Activated naive CD4-positive, alpha-beta T cell treated with anti-CD3 and anti-CD28 coated beads, Interleukin-2, amount 50 U/mL, for 24 hours (primary cell): ENCODE data around the gene CLEC16A.
"Not testable (repeated sequence)": the region's sequence is repeated elsewhere in the genome, so short reads cannot be mapped to it uniquely, and the experiment has no call there.

Experiments
- H3K27ac Mint-ChIP-seq: one replicate; pipeline ENCODE4 v1.8.0; 2021; ENCODE audit warnings: mild to moderate bottlenecking, mixed read lengths
- H3K27me3 Mint-ChIP-seq: one replicate; pipeline ENCODE4 v1.8.0; 2021; ENCODE audit warnings: mixed read lengths
- H3K36me3 Mint-ChIP-seq: one replicate; pipeline ENCODE4 v1.8.0; 2021; ENCODE audit warnings: mixed read lengths
- H3K4me1 Mint-ChIP-seq: one replicate; pipeline ENCODE4 v1.8.0; 2021; ENCODE audit warnings: mixed read lengths
- H3K4me3 Mint-ChIP-seq: one replicate; pipeline ENCODE4 v1.8.0; 2021; ENCODE audit warnings: mild to moderate bottlenecking, mixed read lengths
- H3K9me3 Mint-ChIP-seq: one replicate; pipeline ENCODE4 v1.8.0; 2021; ENCODE audit warnings: mixed read lengths

CLEC16A gene

DNA sequence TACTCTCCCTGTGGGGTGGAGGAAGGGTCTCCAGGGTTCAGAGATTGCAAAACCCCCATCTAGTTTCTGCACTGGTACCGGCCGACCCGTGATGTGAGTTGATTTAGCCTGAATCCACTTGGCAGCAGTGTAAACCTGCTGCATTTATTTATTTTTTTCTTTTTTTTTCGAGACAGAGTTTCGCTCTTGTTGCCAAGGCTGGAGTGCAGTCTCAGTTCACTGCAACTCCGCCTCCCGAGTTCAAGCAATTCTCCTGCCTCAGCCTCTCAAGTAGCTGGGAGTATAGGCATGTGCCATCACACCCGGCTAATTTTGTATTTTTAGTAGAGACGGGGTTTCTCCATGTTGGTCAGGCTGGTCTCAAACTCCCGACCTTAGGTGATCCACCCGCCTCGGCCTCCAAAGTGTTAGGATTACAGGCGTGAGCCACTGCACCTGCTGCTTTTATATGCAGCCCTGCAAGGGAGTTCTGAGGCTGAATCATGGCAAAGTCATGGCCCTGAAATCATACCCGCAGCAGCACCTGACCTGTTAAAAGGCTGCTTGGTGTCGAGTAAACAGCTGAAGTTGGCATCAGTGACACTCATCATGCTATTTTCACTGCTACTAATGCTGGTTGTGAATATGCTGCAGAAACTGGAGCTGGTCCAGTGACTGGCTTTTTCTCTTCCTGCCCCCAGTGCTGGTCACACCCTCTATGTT is 23.5 kb upstream of the CLEC16A start:
- H3K27ac Mint-ChIP-seq: no peak overlapping the region
- no peak overlapping the region for H3K4me3 Mint-ChIP-seq
- H3K36me3 Mint-ChIP-seq: peaks cover 6% of the 10 kb centered on the region
- peaks cover 11% of the 10 kb centered on the region for H3K4me1 Mint-ChIP-seq
- H3K9me3 Mint-ChIP-seq: no peaks in the 10 kb centered on the region
- no peaks in the 10 kb centered on the region for H3K27me3 Mint-ChIP-seq

DNA sequence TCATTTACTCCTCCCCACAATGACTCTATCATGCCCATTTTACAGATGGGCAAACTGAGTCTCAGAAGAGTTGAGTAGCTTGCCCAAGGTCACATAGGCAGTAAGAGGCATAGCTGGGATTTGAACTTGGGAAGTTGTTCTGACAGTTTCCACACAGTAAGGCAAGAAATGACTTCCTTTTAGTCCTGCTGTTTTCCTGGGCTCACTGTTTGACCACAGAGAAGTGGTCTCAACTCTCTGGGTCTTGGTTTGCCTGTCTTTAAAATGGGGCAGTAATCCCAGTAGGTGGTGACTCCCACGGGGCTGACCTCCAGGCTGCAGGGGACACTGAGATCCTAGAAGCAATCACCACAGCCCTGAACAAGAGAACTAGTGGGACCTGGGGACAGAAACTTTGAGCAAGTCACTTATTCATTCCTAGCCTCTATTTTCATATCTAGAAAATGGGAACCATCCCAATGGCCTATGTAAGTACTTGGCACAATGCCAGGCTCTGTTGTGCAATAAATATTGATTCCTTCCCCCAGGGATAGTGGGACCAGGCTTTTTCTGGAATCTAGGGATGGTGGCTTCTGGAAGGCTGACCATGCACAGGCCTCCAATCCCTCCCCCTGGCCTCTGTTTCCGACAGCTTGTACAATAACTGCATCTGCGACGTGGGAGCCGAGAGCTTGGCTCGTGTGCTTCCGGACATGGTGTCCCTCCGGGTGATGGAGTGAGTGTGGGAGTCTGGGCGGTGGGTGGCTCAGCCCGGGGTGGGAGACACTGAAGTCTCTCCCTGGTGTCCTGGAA is 22.6 kb upstream of the CLEC16A start:
- Mint-ChIP-seq H3K4me1 (peaks cover 6% of the 10 kb centered on the region), H3K27ac (no peak overlapping the region), H3K4me3 (no peak overlapping the region), H3K9me3 (no peaks in the 10 kb centered on the region), H3K27me3 (no peaks in the 10 kb centered on the region), H3K36me3 (peaks cover 6% of the 10 kb centered on the region)

DNA sequence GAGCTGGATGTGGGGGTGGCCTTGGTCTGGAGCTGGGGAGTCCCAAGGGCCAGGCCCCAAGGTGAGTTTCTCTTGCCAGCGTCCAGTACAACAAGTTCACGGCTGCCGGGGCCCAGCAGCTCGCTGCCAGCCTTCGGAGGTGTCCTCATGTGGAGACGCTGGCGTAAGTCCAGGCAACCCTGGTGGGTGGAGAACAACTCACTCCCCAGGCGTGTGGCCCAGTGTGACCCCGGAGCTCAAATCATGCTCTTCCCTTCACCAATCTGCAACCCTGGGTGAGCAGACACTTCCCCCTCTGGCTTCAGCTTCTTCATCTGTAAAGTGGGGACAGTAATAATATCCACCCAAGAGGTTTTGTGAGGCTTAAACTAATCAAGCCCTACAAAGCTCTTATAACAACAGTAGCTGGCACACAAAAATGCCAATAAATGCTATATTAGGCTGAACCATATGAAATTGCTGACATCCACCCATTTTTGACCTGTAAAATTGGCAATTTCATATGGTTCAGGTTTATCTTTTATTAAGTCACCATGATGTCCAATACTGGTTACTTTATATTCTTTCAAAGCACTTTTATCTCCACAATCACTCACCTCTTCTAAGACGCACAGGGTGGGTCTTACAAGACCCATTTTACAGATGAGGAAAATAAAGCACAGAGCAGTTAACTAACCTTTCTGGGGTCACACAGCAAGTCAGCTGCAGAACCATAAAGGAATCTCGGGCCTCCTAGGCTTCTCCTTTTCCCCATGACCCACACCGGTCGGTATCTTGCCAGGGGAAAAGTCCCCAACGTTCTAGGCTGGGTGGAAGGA is 21.8 kb upstream of the CLEC16A start:
- Mint-ChIP-seq H3K27me3 (no peaks in the 10 kb centered on the region), H3K27ac (no peak overlapping the region), H3K4me1 (peaks cover 5% of the 10 kb centered on the region), H3K36me3 (peaks cover 6% of the 10 kb centered on the region), H3K9me3 (no peaks in the 10 kb centered on the region), H3K4me3 (no peak overlapping the region)

DNA sequence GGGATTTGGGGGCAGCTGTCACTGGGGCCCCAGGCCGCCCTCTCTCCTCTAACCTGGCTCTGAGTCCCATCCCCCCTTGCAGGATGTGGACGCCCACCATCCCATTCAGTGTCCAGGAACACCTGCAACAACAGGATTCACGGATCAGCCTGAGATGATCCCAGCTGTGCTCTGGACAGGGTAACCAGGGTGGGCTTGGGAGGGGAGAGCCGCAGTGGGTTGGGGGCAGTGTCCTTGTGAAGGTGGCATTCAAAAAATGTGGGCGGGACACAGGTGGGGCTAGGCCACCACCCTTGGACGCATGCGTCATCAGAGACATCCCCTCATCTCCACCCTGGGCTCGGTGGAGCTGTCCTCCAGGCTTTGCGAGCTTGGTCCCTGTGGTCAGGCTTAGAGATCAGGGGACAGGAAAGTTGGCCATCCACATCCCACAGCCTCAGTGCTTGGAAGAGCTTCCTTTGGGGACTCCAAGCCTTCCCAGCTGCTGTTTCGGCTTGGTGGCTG is 21.2 kb upstream of the CLEC16A start:
- H3K27me3 Mint-ChIP-seq: no peaks in the 10 kb centered on the region
- H3K36me3 Mint-ChIP-seq: peaks cover 10% of the 10 kb centered on the region
- no peak overlapping the region for H3K27ac Mint-ChIP-seq
- no peaks in the 10 kb centered on the region for H3K9me3 Mint-ChIP-seq
- no peak overlapping the region for H3K4me3 Mint-ChIP-seq
- peaks cover 5% of the 10 kb centered on the region for H3K4me1 Mint-ChIP-seq

DNA sequence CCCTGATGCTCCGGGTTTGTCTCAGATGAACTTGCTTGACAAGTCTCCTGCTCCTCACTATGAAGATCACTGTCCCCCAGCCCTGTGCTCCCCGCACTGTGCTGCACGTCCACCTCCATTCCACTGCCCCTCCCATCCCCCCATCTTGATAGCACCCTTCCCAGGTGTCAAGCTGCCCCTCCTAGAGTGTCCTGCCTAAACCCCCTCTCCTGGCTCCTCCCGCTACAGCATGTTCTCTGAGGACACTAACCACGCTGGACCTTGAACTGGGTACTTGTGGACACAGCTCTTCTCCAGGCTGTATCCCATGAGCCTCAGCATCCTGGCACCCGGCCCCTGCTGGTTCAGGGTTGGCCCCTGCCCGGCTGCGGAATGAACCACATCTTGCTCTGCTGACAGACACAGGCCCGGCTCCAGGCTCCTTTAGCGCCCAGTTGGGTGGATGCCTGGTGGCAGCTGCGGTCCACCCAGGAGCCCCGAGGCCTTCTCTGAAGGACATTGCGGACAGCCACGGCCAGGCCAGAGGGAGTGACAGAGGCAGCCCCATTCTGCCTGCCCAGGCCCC is 20.6 kb upstream of the CLEC16A start:
- Mint-ChIP-seq H3K36me3 (peaks cover 10% of the 10 kb centered on the region), H3K4me3 (no peak overlapping the region), H3K9me3 (no peaks in the 10 kb centered on the region), H3K4me1 (peaks cover 2% of the 10 kb centered on the region), H3K27ac (no peak overlapping the region), H3K27me3 (no peaks in the 10 kb centered on the region)

DNA sequence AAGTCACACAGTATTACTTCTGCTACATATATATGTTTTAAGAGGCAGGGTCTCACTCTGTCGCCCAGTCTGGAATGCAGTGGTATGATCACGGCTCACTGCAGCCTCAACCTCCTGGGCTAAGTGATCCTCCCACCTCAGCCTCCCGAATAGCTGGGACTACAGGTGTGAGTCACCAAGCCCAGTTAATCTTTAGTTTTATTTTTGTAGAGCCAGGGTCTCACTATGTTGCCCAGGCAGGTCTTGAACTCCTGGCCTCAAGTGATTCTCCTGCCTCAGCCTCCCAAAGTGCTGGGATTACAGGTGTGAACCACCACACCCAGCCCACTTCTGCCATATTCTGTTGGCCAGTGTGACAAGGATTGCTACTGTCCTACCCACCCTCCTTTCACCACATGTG is 19.1 kb upstream of the CLEC16A start:
- H3K36me3 Mint-ChIP-seq: peaks cover 10% of the 10 kb centered on the region
- H3K9me3 Mint-ChIP-seq, H3K27ac Mint-ChIP-seq, H3K4me3 Mint-ChIP-seq, H3K4me1 Mint-ChIP-seq, H3K27me3 Mint-ChIP-seq: not testable (repeated sequence)

DNA sequence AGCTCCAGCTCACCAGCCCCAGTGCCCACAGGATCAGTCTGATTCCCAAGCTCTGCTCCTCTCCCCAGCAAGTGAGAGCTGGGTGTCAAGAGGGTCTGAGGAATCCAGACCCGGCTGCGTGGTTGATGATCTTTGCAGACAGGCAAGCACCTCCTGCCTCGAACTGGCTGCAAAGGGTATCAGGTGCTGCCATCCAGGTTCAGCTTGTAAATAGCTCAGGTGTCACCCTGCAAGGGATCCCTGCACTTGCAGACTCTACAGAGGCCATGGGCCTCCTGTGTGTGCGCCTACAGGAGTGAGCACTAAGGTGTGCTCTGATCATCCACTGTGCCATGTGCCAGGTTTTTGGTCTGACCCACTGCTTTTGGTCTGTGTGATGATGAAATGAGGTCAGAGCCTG is 18.3 kb upstream of the CLEC16A start:
- Mint-ChIP-seq H3K27me3 (no peaks in the 10 kb centered on the region), H3K4me3 (no peak overlapping the region), H3K27ac (no peak overlapping the region), H3K4me1 (no peaks in the 10 kb centered on the region), H3K9me3 (no peaks in the 10 kb centered on the region), H3K36me3 (peaks cover 10% of the 10 kb centered on the region)

DNA sequence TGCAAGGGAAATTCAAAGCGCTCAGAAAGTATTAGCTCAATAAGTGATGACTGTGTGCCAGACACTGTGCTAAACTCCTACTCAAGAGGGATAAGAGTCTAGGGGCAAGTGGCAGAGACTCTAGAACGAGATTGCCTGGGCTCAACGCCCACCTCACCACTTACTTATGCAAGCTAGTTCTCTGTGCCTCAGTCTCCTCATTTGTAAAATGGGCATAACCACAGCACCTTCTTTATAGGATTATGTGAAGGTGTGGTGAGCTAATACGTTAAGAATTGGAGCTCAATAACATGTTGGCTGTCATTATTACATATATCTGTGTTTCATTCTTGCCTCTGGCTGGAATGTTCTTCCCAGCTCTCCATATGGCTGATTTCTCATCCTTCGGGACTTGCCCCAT is 17.5 kb upstream of the CLEC16A start:
- Mint-ChIP-seq H3K4me3 (no peak overlapping the region), H3K27ac (no peak overlapping the region), H3K36me3 (peaks cover 11% of the 10 kb centered on the region), H3K4me1 (no peaks in the 10 kb centered on the region), H3K9me3 (no peaks in the 10 kb centered on the region), H3K27me3 (no peaks in the 10 kb centered on the region)

DNA sequence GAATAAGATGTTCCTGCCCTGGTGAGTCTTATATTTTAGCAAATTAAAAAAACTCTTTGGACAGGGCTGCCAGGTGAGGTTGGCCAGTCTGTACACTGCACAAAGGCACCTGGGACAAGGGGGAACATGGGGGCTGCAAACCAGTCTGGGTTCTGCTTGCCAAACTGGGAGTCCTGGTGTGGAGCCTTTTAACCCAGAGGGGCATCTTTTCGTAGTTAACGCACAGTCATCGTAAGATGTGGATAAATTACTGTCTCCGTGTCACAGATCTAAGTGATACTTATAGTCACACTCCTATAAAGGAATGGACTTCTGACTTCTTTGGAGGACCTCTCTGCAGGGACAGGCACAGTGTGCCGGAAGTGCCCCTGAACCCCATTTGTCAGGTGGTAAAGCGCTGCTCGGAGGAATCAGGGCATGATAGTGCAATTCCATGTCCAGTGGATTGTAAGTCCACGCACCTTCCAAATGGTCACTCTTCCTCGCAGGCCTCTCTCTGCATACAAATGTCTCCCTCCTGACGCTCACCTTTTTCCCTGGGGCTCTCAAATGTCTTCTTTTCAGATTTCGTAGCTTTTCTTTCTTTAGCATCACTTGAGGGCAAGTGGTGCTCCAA is 16.8 kb upstream of the CLEC16A start:
- Mint-ChIP-seq H3K4me1 (no peaks in the 10 kb centered on the region), H3K4me3 (no peak overlapping the region), H3K27me3 (no peaks in the 10 kb centered on the region), H3K27ac (no peak overlapping the region), H3K36me3 (peaks cover 11% of the 10 kb centered on the region), H3K9me3 (no peaks in the 10 kb centered on the region)

DNA sequence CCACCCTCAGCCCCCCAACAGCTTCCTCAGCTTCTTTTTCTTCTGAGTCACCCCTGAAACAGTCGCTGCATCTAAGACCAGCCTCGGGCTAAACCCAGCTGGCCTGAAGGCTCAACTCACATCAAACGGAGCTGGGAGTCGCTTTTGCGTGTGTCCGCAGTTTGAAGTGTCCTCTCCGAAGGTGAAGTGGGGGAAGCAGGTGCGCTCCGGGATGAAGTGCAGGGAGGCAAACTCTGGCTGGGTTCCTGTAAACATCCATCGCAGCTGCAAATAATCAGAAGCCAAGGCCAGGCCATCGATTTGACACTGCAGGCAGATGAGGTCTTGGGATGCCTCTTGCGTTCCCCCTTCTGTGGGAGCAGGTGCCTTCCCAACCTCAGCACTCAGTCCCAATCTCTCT is 15.3 kb upstream of the CLEC16A start:
- H3K36me3 Mint-ChIP-seq: peaks cover 11% of the 10 kb centered on the region
- H3K9me3 Mint-ChIP-seq, H3K4me1 Mint-ChIP-seq, H3K4me3 Mint-ChIP-seq, H3K27me3 Mint-ChIP-seq, H3K27ac Mint-ChIP-seq: not testable (repeated sequence)

DNA sequence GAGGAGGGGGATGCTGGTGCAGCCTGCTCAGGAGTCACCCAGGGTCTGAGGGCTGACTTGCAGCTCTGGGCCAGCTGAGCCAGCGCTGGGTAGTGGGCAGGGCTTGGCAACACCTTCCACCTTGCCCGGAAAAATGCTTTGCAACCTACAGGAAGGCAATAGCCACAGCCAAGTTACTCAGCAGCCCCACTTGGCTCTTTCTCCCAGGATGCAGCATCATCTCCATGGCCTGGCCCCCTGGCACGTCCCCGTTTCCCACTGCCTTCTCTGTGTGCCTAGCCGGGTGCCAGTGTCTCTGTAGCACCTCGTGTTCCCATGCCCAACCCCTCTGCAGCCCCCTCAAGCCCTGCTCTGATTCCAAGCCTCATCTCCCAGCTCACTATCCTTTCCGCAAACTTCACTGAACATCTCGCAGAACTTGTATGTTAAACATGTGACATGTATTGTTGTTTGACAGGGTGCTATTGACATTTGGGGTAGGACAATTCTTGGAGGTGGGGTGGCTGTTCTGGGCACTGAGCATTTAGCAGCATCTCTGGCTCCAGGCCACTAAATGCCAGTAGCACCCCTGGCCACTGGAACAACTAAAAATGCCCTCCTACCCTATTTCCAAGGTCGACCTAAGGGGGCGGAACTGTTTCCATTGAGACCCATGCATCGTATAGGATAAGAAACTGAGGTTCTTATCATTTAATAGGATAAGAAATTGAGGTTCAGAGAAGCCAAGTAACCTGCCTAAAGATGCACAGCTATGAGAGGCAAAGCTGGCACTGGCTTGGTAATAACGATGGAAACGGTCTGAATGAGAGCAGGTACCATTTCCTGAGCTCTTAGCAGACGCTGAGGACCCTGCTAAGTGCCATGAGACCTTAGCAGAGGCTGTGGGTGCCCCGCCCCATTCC is 14.3 kb upstream of the CLEC16A start:
- peaks cover 16% of the 10 kb centered on the region for H3K4me1 Mint-ChIP-seq
- no peaks in the 10 kb centered on the region for H3K27me3 Mint-ChIP-seq
- peaks cover 10% of the 10 kb centered on the region for H3K36me3 Mint-ChIP-seq
- H3K4me3 Mint-ChIP-seq: no peak overlapping the region
- H3K27ac Mint-ChIP-seq: no peak overlapping the region
- H3K9me3 Mint-ChIP-seq: no peaks in the 10 kb centered on the region

DNA sequence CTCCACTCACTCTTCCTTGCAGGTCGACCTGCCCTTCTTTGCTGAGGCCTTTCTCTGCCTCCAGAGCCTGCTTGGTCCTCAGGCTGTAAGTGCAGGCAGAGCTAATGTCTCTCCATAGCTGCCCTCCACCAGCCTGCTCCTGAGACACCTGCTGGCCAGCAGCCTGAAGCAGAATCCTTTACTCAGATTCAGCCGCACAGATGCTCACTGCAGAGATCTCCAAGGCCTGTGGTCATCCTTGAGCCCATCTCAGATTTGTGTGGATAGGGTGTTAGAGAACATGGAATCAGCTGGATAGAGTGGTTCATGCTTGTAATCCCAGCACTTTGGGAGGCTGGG is 13.6 kb upstream of the CLEC16A start:
- H3K27ac Mint-ChIP-seq: no peak overlapping the region
- no peak overlapping the region for H3K4me3 Mint-ChIP-seq
- peaks cover 22% of the 10 kb centered on the region for H3K4me1 Mint-ChIP-seq
- H3K9me3 Mint-ChIP-seq: no peaks in the 10 kb centered on the region
- no peaks in the 10 kb centered on the region for H3K27me3 Mint-ChIP-seq
- peaks cover 6% of the 10 kb centered on the region for H3K36me3 Mint-ChIP-seq

DNA sequence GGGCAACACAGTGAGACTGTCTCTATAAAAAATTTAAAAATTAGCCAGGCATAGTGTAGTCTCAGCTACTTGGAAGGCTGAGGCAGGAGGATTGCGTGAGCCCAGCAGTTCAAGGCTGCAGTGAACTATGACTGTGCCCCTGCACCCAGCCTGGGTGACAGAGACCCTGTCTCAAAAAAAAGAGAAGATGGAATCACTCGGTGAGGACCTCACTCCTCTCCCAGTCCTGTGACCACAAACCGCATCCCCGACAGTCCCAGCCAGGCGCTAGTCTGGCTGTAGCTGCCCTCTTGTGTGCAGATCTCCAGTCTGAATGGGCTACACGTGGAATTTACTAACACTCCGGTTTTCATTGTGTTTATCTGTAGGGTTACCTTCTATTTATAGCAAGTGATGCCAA is 13.2 kb upstream of the CLEC16A start:
- H3K27me3 Mint-ChIP-seq: no peaks in the 10 kb centered on the region
- peaks cover 26% of the 10 kb centered on the region for H3K4me1 Mint-ChIP-seq
- H3K36me3 Mint-ChIP-seq: peaks cover 6% of the 10 kb centered on the region
- H3K4me3 Mint-ChIP-seq: no peak overlapping the region
- no peaks in the 10 kb centered on the region for H3K9me3 Mint-ChIP-seq
- H3K27ac Mint-ChIP-seq: no peak overlapping the region

DNA sequence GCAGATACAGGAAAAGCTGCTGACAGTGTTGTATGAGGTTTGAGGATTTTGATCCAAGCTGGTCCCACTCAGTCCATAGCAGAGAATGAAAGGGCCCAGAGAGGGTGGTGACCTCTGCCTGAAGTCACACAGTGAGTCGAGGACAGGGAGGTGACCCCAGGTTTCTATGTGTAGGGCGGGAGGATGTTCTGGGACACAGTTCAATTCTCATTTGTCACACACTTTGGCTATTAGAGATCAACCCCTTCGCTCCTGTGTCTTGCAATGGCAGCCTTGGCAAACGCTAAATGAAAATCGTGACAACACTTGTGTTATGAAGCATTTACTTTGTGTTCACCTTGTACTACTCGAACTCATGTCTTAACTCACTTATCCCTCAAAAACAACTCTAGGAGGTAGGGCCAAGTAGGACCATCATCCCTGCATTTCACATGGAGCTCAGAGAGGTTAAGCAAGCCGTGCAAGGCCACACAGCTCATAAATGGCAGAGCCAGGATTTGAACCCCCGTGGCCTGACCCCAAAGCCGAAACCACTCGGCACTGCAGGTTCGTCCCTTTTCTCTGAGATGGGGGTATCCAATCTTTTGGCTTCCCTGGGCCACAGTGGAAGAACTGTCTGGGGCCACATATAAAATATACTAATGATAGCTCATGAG is 12.3 kb upstream of the CLEC16A start:
- no peaks in the 10 kb centered on the region for H3K27me3 Mint-ChIP-seq
- H3K36me3 Mint-ChIP-seq: peaks cover 9% of the 10 kb centered on the region
- H3K4me1 Mint-ChIP-seq: peaks cover 36% of the 10 kb centered on the region
- no peak overlapping the region for H3K27ac Mint-ChIP-seq
- no peak overlapping the region for H3K4me3 Mint-ChIP-seq
- no peaks in the 10 kb centered on the region for H3K9me3 Mint-ChIP-seq
